Adipocyte (in vitro differentiated cells): Measurements from ENCODE around the gene TNS3.
"Not testable (repeated sequence)": the region's sequence is repeated elsewhere in the genome, so short reads cannot be mapped to it uniquely, and the experiment has no call there.

Source experiments
- DNase-seq: peaks from one replicate; pipeline ENCODE4 v3.0.0-alpha.2; 2015; ENCODE audit warnings: low read depth
- H3K27me3 ChIP-seq: replicated peaks from 2 replicates; pipeline ENCODE4 v1.7.0; 2013; ENCODE audit warnings: mild to moderate bottlenecking, low read length, moderate library complexity; ENCODE audit not compliant: control insufficient read depth, insufficient read depth
- H3K36me3 ChIP-seq: 2 replicates; pipeline ENCODE4 v1.7.0; 2013; ENCODE audit warnings: low read length, mild to moderate bottlenecking, moderate library complexity; ENCODE audit not compliant: control insufficient read depth, insufficient read depth, severe bottlenecking
- H3K4me1 ChIP-seq: 2 replicates; pipeline ENCODE4 v1.7.0; 2013; ENCODE audit warnings: mild to moderate bottlenecking, low read length, moderate library complexity; ENCODE audit not compliant: control insufficient read depth, insufficient read depth
- H3K4me3 ChIP-seq: 2 replicates; pipeline ENCODE4 v1.7.0; 2013; ENCODE audit warnings: mild to moderate bottlenecking, low read length, moderate library complexity
- H3K9ac ChIP-seq: 2 replicates; pipeline ENCODE4 v1.7.0; 2013; ENCODE audit warnings: mild to moderate bottlenecking, low read length, moderate library complexity
- H3K9me3 ChIP-seq: 2 replicates; pipeline ENCODE4 v1.7.0; 2013; ENCODE audit warnings: mild to moderate bottlenecking, low read length, moderate library complexity; ENCODE audit not compliant: control insufficient read depth

Gene TNS3

GRCh38 chr7:47474211-47474936, 107.5 kb downstream of the TNS3 start:
- H3K9ac ChIP-seq = no peak overlapping the region
- H3K9me3 ChIP-seq = no peaks in the 10 kb centered on the region
- no peak for DNase-seq
- H3K4me3 ChIP-seq = peak overlapping the region; percentile 3
- H3K4me1 ChIP-seq = peaks cover 54% of the 10 kb centered on the region
- no peaks in the 10 kb centered on the region for H3K27me3 ChIP-seq
- H3K36me3 ChIP-seq = no peaks in the 10 kb centered on the region

GRCh38 chr7:47473499-47474210, 108.3 kb downstream of the TNS3 start:
- H3K9ac ChIP-seq = no peak overlapping the region
- H3K4me1 ChIP-seq = peaks cover 49% of the 10 kb centered on the region
- no peak for DNase-seq
- no peak overlapping the region for H3K4me3 ChIP-seq
- no peaks in the 10 kb centered on the region for H3K36me3 ChIP-seq
- no peaks in the 10 kb centered on the region for H3K27me3 ChIP-seq
- no peaks in the 10 kb centered on the region for H3K9me3 ChIP-seq

- no peak for DNase-seq
- H3K9me3 ChIP-seq = no peaks in the 10 kb centered on the region
Observed at GRCh38 chr7:47472444-47473157, 109.3 kb downstream of the TNS3 start.

DNA sequence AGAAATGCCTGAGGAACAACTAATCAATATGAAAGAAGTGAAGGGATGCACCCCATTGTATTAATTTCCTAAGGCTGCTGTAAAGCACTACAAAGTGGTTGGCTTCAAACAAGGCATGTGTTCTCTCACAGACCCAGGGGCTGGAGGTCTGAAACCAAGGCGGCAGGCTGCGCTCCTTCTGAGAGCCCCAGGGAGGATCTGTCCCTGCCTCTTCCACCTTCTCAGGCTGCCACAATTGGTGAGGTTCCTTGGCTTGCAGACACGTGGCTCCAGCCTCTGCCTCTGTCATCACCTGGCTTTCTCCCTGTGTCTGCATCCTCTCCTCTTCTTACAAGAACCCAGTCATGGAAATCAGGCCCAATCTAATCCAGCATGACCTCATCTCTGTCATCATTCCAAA, 110.1 kb downstream of the TNS3 start:
- H3K36me3 ChIP-seq = no peaks in the 10 kb centered on the region
- H3K27me3 ChIP-seq = no peaks in the 10 kb centered on the region
- no peak for DNase-seq
- H3K4me1 ChIP-seq = peaks cover 34% of the 10 kb centered on the region
- H3K4me3 ChIP-seq = no peak overlapping the region
- H3K9ac ChIP-seq = no peak overlapping the region
- no peaks in the 10 kb centered on the region for H3K9me3 ChIP-seq

More at GRCh38 chr7:47472444-47473157, 109.3 kb downstream of the TNS3 start:
- H3K4me3 ChIP-seq = no peak overlapping the region
- peaks cover 38% of the 10 kb centered on the region for H3K4me1 ChIP-seq
- H3K36me3 ChIP-seq = no peaks in the 10 kb centered on the region
- H3K27me3 ChIP-seq = no peaks in the 10 kb centered on the region
- no peak overlapping the region for H3K9ac ChIP-seq

DNA sequence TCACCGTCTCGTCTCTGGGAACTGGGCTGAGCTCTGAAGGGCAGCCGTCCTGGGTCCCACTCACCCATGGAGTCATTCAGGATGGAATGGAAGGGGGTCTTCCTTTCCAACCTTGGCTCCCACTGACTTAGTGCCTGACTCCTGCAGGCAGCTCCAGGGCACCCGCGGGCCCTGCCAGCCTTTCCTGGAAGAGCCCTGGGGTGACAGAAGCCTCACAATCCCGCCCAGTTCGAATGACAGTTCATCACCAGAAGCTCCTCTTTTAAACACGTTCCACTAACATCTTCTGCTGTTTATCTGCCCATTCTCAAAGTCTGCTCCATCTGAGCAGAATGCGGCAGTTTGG, 110.6 kb downstream of the TNS3 start:
- H3K4me1 ChIP-seq = peaks cover 33% of the 10 kb centered on the region
- no peaks in the 10 kb centered on the region for H3K36me3 ChIP-seq
- no peaks in the 10 kb centered on the region for H3K9me3 ChIP-seq
- no peaks in the 10 kb centered on the region for H3K27me3 ChIP-seq
- no peak for DNase-seq
- no peak overlapping the region for H3K9ac ChIP-seq
- no peak overlapping the region for H3K4me3 ChIP-seq

GRCh38 chr7:47470567-47471357, 111.1 kb downstream of the TNS3 start:
- Histone ChIP-seq H3K4me1 (peaks cover 27% of the 10 kb centered on the region), H3K36me3 (no peaks in the 10 kb centered on the region), H3K9me3 (no peaks in the 10 kb centered on the region), H3K4me3 (no peak overlapping the region), H3K9ac (no peak overlapping the region), H3K27me3 (no peaks in the 10 kb centered on the region)
- DNase-seq = no peak

DNA sequence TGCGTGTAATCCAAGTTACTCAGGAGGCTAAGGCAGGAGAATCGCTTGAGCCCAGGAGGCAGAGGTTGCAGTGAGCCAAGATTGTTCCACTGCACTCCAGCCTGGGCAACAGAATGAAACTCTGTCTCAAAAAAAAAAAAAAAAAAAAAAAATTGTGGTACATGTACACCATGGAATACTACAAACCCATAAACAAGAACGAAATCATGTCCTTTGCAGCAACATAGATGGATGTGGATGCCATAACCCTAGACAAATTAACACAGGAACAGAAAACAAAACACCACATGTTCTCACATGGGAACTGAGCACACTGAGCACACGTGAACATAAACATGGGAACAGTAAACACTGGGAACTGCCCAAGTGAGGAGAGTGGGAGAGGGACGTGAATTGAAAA, 112.1 kb downstream of the TNS3 start:
- H3K4me1 ChIP-seq = peaks cover 24% of the 10 kb centered on the region
- not testable (repeated sequence) for H3K4me3 ChIP-seq, H3K9ac ChIP-seq, H3K9me3 ChIP-seq, H3K27me3 ChIP-seq, H3K36me3 ChIP-seq, DNase-seq

- Histone ChIP-seq H3K36me3 (peaks cover 6% of the 10 kb centered on the region), H3K9me3 (no peaks in the 10 kb centered on the region), H3K9ac (peak overlapping the region; percentile 32), H3K27me3 (no peaks in the 10 kb centered on the region), H3K4me1 (peaks cover 22% of the 10 kb centered on the region), H3K4me3 (no peak overlapping the region)
- no peak for DNase-seq
Observed at GRCh38 chr7:47466832-47467231, 115.1 kb downstream of the TNS3 start.

- H3K36me3 ChIP-seq = peaks cover 6% of the 10 kb centered on the region
- H3K9ac ChIP-seq = peak overlapping the region; percentile 20
- no peaks in the 10 kb centered on the region for H3K27me3 ChIP-seq
- DNase-seq = no peak
- H3K4me3 ChIP-seq = no peak overlapping the region
- peaks cover 34% of the 10 kb centered on the region for H3K4me1 ChIP-seq
- no peaks in the 10 kb centered on the region for H3K9me3 ChIP-seq
Observed at GRCh38 chr7:47465191-47465590, 116.7 kb downstream of the TNS3 start.

- Histone ChIP-seq H3K9ac (peak overlapping the region; percentile 20), H3K4me3 (no peak overlapping the region), H3K9me3 (no peaks in the 10 kb centered on the region), H3K27me3 (no peaks in the 10 kb centered on the region), H3K36me3 (peaks cover 6% of the 10 kb centered on the region), H3K4me1 (peaks cover 34% of the 10 kb centered on the region)
- no peak for DNase-seq
Observed at GRCh38 chr7:47464266-47464665, 117.6 kb downstream of the TNS3 start.

DNA sequence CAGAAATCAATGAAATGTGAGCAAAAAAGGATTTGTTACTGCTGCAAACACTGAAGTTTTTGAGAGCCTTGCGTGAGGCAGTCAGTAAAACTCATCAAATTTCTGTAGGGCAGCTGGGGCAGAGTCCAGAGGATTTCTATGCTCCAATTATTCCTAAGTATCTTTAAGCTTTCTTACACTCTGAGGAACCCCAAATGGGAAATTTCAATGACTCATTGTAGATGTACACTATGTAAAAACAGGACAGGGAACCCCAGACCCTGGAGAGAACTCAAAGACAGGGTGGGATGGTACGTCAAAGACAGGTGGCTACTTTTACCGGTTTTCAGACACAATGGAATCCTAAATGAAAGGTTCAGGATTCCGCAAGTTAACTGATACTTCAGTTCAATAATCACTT, 120.2 kb downstream of the TNS3 start:
- Histone ChIP-seq H3K36me3 (peaks cover 6% of the 10 kb centered on the region), H3K4me1 (peaks cover 43% of the 10 kb centered on the region), H3K9me3 (no peaks in the 10 kb centered on the region), H3K9ac (no peak overlapping the region), H3K4me3 (no peak overlapping the region), H3K27me3 (no peaks in the 10 kb centered on the region)
- no peak for DNase-seq
